PFSK-1 (cell line): ENCODE measurements around the gene LSR.

Experiments
- FOXP2 ChIP-seq: optimal IDR thresholded peaks from 2 replicates; pipeline ENCODE3; 2011; ENCODE audit warnings: borderline replicate concordance, control low read depth, inconsistent platforms; ENCODE audit not compliant: insufficient read depth; ENCODE audit errors: extremely low read length, extremely low read depth
- POLR2AphosphoS5 ChIP-seq: IDR thresholded peaks from 2 replicates; pipeline ENCODE4 v1.6.1; 2012; ENCODE audit warnings: low read depth, mild to moderate bottlenecking, control low read depth, low read length, moderate library complexity
- SIN3A ChIP-seq: IDR thresholded peaks from 2 replicates; pipeline ENCODE4 v1.6.1; 2012; ENCODE audit warnings: mild to moderate bottlenecking, low read length, moderate library complexity, borderline replicate concordance; ENCODE audit not compliant: insufficient read depth
- TAF1 ChIP-seq: IDR thresholded peaks from 2 replicates; pipeline ENCODE4 v1.6.1; 2012; ENCODE audit warnings: low read length, control low read depth, borderline replicate concordance; ENCODE audit not compliant: insufficient read depth
- TF ChIP-seq, protein P1 (sequence below), 2 experiments: IDR thresholded peaks; 2 replicates each; pipeline versions ENCODE4 v1.6.1 to v1.8.0; 2011 to 2012; ENCODE audit warnings: low read depth in 2 of 2, low read length in 2 of 2, control low read depth in 1 of 2, inconsistent platforms in 1 of 2, mild to moderate bottlenecking in 1 of 2, moderate library complexity in 1 of 2; ENCODE audit not compliant: insufficient read depth in 1 of 2

LSR gene

DNA sequence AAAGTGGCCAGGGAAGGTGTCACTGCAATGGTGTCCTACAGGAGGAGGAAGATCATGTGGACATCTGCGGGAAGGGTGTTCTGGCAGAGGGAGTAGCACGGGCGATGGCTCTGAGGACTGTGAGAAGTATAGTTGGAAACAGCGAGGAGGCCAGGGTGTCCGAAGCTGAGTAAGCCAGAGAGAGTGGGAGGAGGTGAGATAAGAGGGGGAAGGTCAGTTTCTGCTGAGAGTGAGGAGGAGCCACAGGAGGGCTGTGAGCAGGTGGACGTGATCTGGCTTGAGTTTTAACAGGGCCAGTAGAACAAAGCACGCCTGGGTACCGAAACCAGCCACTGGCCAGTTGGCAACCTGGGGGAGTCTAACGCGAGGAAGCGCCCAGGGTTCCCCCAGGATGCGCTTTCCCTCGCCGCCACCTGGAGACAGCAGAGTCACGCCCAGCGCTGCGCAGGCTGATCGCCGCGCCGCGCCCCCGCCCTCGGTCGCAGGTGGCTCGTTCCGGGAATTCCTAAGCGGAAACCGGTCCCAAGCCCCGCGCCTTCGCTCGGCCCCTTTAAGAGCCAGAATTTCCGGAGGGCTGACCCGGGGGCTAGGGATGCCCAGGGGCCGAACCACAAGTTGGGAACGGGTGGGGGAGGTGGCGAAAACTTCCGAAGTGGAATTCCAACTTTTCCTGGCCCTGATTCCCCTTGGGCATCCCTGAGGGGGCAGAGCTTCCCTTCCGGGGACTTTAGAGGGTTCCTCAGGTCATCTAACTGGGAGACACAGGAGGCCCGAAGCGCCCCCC lies 1.1 kb upstream of the LSR start:
- TF ChIP-seq TAF1 (no peak), POLR2AphosphoS5 (no peak), SIN3A (no peak), FOXP2 (no peak)
- TF ChIP-seq, protein P1, sequence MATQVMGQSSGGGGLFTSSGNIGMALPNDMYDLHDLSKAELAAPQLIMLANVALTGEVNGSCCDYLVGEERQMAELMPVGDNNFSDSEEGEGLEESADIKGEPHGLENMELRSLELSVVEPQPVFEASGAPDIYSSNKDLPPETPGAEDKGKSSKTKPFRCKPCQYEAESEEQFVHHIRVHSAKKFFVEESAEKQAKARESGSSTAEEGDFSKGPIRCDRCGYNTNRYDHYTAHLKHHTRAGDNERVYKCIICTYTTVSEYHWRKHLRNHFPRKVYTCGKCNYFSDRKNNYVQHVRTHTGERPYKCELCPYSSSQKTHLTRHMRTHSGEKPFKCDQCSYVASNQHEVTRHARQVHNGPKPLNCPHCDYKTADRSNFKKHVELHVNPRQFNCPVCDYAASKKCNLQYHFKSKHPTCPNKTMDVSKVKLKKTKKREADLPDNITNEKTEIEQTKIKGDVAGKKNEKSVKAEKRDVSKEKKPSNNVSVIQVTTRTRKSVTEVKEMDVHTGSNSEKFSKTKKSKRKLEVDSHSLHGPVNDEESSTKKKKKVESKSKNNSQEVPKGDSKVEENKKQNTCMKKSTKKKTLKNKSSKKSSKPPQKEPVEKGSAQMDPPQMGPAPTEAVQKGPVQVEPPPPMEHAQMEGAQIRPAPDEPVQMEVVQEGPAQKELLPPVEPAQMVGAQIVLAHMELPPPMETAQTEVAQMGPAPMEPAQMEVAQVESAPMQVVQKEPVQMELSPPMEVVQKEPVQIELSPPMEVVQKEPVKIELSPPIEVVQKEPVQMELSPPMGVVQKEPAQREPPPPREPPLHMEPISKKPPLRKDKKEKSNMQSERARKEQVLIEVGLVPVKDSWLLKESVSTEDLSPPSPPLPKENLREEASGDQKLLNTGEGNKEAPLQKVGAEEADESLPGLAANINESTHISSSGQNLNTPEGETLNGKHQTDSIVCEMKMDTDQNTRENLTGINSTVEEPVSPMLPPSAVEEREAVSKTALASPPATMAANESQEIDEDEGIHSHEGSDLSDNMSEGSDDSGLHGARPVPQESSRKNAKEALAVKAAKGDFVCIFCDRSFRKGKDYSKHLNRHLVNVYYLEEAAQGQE (IDR thresholded peaks at IDR 0.05; ENCODE audit: insufficient read depth in 1 of 2, low read depth in 2 of 2, low read length in 2 of 2) = no peak

DNA sequence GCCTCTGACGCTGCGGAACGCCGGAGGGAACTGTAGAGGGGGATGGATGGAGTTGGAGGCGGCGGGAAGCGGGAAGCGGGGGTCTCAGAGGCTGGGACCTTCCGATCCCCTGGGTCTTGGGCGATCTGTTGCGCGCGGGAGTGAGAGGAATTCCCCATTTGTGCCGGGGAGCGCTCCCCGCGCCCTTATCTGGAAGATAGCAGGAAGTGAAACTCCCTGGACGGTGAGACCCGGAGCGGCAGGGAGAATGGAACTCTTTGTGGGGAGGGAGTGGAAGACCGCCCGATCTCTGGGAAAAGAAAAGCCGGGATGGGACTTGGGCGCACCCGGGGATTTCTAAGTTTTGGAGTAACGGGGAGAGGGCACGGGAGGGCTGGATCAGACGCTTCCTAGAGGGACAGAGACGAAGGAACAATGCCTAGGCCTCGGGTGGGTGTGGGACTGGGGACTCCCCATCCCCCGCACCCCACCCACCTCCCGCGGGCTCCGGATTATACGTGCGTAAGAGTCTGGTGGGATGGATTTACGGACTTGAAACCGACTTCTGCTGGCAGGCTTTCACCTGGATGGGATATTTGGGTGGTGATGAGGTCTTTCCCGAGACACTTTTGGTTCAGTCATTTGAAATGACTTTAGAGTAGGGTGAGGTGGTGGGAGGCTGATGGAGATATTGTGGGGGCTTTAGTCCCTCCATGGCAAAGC lies 495 bp downstream of the LSR start:
- TF ChIP-seq, protein P1 (IDR thresholded peaks at IDR 0.05; ENCODE audit: insufficient read depth in 1 of 2, low read depth in 2 of 2, low read length in 2 of 2) = no peak
- no peak for TF ChIP-seq POLR2AphosphoS5
- TF ChIP-seq FOXP2 = no peak
- TF ChIP-seq TAF1 = no peak
- TF ChIP-seq SIN3A = no peak

DNA sequence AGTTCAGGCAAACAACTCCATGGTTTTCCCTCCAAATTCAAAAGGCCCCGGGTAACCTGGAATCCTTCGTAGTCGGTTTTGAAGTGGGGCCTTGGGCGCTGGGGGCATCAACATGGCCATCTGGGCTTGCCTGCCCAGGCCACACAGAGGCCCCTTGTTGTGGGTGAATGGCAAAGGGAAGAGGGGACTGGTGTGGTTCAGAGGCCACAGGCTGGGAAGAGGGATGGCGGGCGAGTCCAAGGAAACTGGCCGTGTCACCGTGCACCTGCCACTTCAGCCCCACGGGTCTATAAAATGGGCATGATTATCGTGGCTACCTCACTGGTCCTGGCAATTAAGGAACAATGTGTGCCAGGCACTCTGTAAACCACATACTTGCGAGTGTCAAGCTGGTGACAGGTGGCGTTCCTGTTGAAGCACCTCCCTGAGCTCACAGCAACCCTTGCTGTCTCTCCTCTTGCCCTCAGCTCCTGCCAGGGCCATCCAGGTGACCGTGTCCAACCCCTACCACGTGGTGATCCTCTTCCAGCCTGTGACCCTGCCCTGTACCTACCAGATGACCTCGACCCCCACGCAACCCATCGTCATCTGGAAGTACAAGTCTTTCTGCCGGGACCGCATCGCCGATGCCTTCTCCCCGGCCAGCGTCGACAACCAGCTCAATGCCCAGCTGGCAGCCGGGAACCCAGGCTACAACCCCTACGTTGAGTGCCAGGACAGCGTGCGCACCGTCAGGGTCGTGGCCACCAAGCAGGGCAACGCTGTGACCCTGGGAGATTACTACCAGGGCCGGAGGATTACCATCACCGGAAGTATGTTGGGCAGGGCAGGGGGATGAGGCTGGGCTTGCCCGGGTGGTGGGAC lies 1.3 kb downstream of the LSR start:
- TF ChIP-seq SIN3A (no peak), TAF1 (no peak), FOXP2 (no peak), POLR2AphosphoS5 (no peak)
- TF ChIP-seq, protein P1 (IDR thresholded peaks at IDR 0.05; ENCODE audit: insufficient read depth in 1 of 2, low read depth in 2 of 2, low read length in 2 of 2) = no peak

DNA sequence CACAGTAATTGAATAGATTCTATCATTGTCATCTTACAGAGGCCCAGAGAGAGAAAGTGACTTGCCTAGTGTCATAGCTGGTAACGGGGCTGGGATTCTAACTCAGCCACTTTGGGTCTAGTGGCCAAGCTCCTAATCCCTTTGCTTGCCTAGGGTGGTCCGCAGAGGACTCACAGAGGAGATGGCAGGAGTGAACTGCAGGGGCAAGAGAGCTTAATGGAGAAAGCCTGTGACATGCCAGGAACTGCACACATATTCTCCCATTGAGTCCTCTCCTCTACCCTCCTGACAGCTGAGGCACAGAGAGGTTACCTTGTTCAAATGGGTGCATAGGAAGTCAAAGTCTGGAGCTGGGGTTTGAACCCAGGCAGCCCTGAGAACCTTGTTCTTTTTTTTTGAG lies 2.7 kb downstream of the LSR start:
- TF ChIP-seq, protein P1 (IDR thresholded peaks at IDR 0.05; ENCODE audit: insufficient read depth in 1 of 2, low read depth in 2 of 2, low read length in 2 of 2) = no peak
- no peak for TF ChIP-seq TAF1
- TF ChIP-seq SIN3A = no peak
- no peak for TF ChIP-seq POLR2AphosphoS5
- no peak for TF ChIP-seq FOXP2
